GM13976 (cell line): ENCODE measurements around the gene SCAMP4.

ENCODE experiments used
- DNase-seq: peaks from one replicate; pipeline ENCODE4 v3.0.0; 2012; ENCODE audit warnings: low spot score
- CTCF ChIP-seq: IDR thresholded peaks from 2 replicates; pipeline ENCODE4 v1.5.1; 2012; ENCODE audit warnings: borderline replicate concordance, mild to moderate bottlenecking; ENCODE audit not compliant: insufficient read depth; ENCODE audit errors: extremely low read depth, missing control alignments, control extremely low read depth
- in situ Hi-C: fragments of 300-500 bp; cut with MboI; formaldehyde crosslinking; loops from one replicate; pipeline ENCODE4 v1.12.0; 2022; ENCODE audit warnings: low sequenced_read_pairs, mixed read lengths, inconsistent platforms; ENCODE audit not compliant: unreplicated experiment

Gene SCAMP4

GRCh38 chr19:1863328-1863637, 41.9 kb upstream of the SCAMP4 start, which contains the start of gene KLF16:
Gene KLF16, minus strand, starts transcription at chr19:1863579. Its CDS starts 82 bp downstream, at chr19:1863497.
- no peak for DNase-seq
- no peak for TF ChIP-seq CTCF
- in situ Hi-C loops: no loop called here

- DNase-seq: peak; percentile 96
- TF ChIP-seq CTCF: no peak
- in situ Hi-C loops: no loop called here
Observed at GRCh38 chr19:1863638-1864479, 41.3 kb upstream of the SCAMP4 start.

- peak; percentile 88 for DNase-seq
- in situ Hi-C loops: no loop called here
- peak; percentile 96 for TF ChIP-seq CTCF
Observed at GRCh38 chr19:1864480-1865171, 40.6 kb upstream of the SCAMP4 start.

- TF ChIP-seq CTCF: no peak
- in situ Hi-C loops: no loop called here
- DNase-seq: no peak
Observed at GRCh38 chr19:1865172-1866010, 39.8 kb upstream of the SCAMP4 start.

GRCh38 chr19:1866693-1867348, 38.4 kb upstream of the SCAMP4 start:
- in situ Hi-C loops: no loop called here
- TF ChIP-seq CTCF: no peak
- DNase-seq: no peak

GRCh38 chr19:1867349-1867724, 37.9 kb upstream of the SCAMP4 start:
- no peak for TF ChIP-seq CTCF
- DNase-seq: no peak
- in situ Hi-C loops: no loop called here
